Lung (tissue), 12 donors: ENCODE data around the gene DCLRE1C. TPM values are rescaled to one million over a fixed set of nuclear protein-coding genes. Genes with fewer than 3 reads are reported as not detected.
"Not testable (repeated sequence)": the region's sequence is repeated elsewhere in the genome, so short reads cannot be mapped to it uniquely, and the experiment has no call there.

Source experiments
- ATAC-seq: fragments of 200-7000 bp; cut with Tn5 transposase; one replicate; pipeline ENCODE4 v1.9.1; 2020; ENCODE audit warnings: moderate number of reproducible peaks; ENCODE audit not compliant: insufficient read depth, low FRiP score
- DNase-seq, 3 donors: peaks; one replicate each; pipeline ENCODE4 v3.0.0-alpha.2; 2013 to 2017
- H3K27ac ChIP-seq, 2 donors: one replicate each; pipeline ENCODE4 v1.5.1; 2013; ENCODE audit warnings: mild to moderate bottlenecking in 2 of 2, moderate library complexity in 2 of 2, control low read depth in 1 of 2, inconsistent platforms in 1 of 2, low read depth in 1 of 2, low read length in 1 of 2
- H3K27me3 ChIP-seq, 3 donors: one replicate each; pipeline ENCODE4 v1.5.1; 2013; ENCODE audit warnings: low read length in 2 of 3; ENCODE audit not compliant: control insufficient read depth in 3 of 3, insufficient read depth in 3 of 3
- H3K36me3 ChIP-seq, 4 donors: one replicate each; pipeline ENCODE4 v1.5.1; 2013; ENCODE audit warnings: low read length in 4 of 4, mild to moderate bottlenecking in 1 of 4, moderate library complexity in 1 of 4; ENCODE audit not compliant: control insufficient read depth in 4 of 4, insufficient read depth in 4 of 4
- H3K4me1 ChIP-seq, 5 donors: one replicate each; pipeline ENCODE4 v1.5.1; 2013; ENCODE audit warnings: low read length in 5 of 5, mild to moderate bottlenecking in 2 of 5, moderate library complexity in 1 of 5; ENCODE audit not compliant: control insufficient read depth in 5 of 5, insufficient read depth in 5 of 5
- H3K4me3 ChIP-seq: one replicate; pipeline ENCODE4 v1.5.1; 2013; ENCODE audit warnings: mild to moderate bottlenecking, control low read depth, moderate library complexity
- H3K9ac ChIP-seq, 2 donors: one replicate each; pipeline ENCODE4 v1.5.1; 2013; ENCODE audit warnings: low read length in 2 of 2, control low read depth in 1 of 2; ENCODE audit not compliant: insufficient read depth in 1 of 2
- H3K9me3 ChIP-seq, 4 donors: one replicate each; pipeline ENCODE4 v1.5.1; 2013; ENCODE audit warnings: low read length in 3 of 4, mild to moderate bottlenecking in 1 of 4, moderate library complexity in 1 of 4; ENCODE audit not compliant: control insufficient read depth in 4 of 4, insufficient read depth in 3 of 4
- CTCF ChIP-seq: IDR thresholded peaks from 2 replicates; pipeline ENCODE4 v1.5.1; 2012; ENCODE audit warnings: mild to moderate bottlenecking; ENCODE audit errors: control extremely low read depth, extremely low read depth
- WGBS, 2 donors: extraction: QIAGEN DNeasy Blood & Tissue Kit; methylation state at CpG; one replicate each; pipeline ENCODE4 v1.1.7; 2013; 5-methylcytosine and 5-hydroxymethylcytosine counted together
- polyA plus RNA-seq, 2 donors: library from polyadenylated mRNA; stranded (reverse); fragments of 200-250 nt; gene quantifications; one replicate each; pipeline ENCODE4 v1.2.1, GENCODE V29; 2013
- total RNA-seq, 2 donors: library from RNA; depleted of rRNA in 1 of 2; stranded (reverse); fragments of >200 nt in 1 of 2; gene quantifications; one replicate each; pipeline ENCODE4 v1.2.1, GENCODE V29; 2014 to 2021
- donor health status: control.
- donor health status: control.
- donor health status: Bipolar disorder and iron deficiency.
- donor health status: healthy.
- donor health status: DM: yes; HTN: yes; CAD: no.

The DCLRE1C gene
- total and polyA plus RNA-seq, 4 donors, result 3.0 to 14.9 (median 7.7) TPM

GRCh38 chr10:14989552-14989951 is 35.7 kb upstream of the DCLRE1C start:
- H3K36me3 ChIP-seq, H3K27ac ChIP-seq, H3K9me3 ChIP-seq, DNase-seq, H3K27me3 ChIP-seq, H3K9ac ChIP-seq, H3K4me3 ChIP-seq, H3K4me1 ChIP-seq, ATAC-seq: not testable (repeated sequence)
- WGBS, 2 donors, result 93 to 95% methylated on average over 6 of the region's 6 CpGs

GRCh38 chr10:14982744-14983143 is 28.8 kb upstream of the DCLRE1C start:
- Histone ChIP-seq H3K4me3 (no peak overlapping the region), H3K9me3 (peaks cover 0 to 4% (median 3%) of the 10 kb centered on the region in 4 donors), H3K27ac (no peak overlapping the region), H3K9ac (no peak overlapping the region), H3K4me1 (no peaks in the 10 kb centered on the region), H3K36me3 (no peaks in the 10 kb centered on the region), H3K27me3 (no peaks in the 10 kb centered on the region)
- no peak for DNase-seq
- 92 to 93% methylated on average over 3 of the region's 3 CpGs for WGBS, 2 donors
- no peak for ATAC-seq
- TF ChIP-seq CTCF, result no peak

GRCh38 chr10:14975672-14976273 is 21.9 kb upstream of the DCLRE1C start:
- 25 to 30% methylated on average over 21 of the region's 21 CpGs for WGBS, 2 donors
- DNase-seq (no peak), ATAC-seq (no peak)
- Histone ChIP-seq H3K9ac (no peak overlapping the region), H3K27me3 (no peaks in the 10 kb centered on the region), H3K9me3 (peaks cover 0 to 4% (median 3%) of the 10 kb centered on the region in 4 donors), H3K4me1 (no peaks in the 10 kb centered on the region), H3K27ac (no peak overlapping the region), H3K4me3 (no peak overlapping the region), H3K36me3 (no peaks in the 10 kb centered on the region)
- TF ChIP-seq CTCF, result no peak

GRCh38 chr10:14974153-14974998 is 20.5 kb upstream of the DCLRE1C start:
- WGBS, 2 donors, result 40 to 58% methylated on average over 15 of the region's 15 CpGs
- not testable (repeated sequence) for DNase-seq, H3K9me3 ChIP-seq

More at GRCh38 chr10:14974153-14974998, 20.5 kb upstream of the DCLRE1C start:
- H3K9ac ChIP-seq, H3K27me3 ChIP-seq, ATAC-seq, H3K4me1 ChIP-seq, H3K36me3 ChIP-seq, H3K4me3 ChIP-seq, H3K27ac ChIP-seq: not testable (repeated sequence)
